NOMO-1 treated with DMSO at 0.1 percent for 48 hours (cell line): ENCODE measurements around the gene DPP9.
A peak's percentile ranks its signal among the peaks of the same experiment; 100 is the strongest.

ENCODE experiments used
- DNase-seq: peaks from one replicate; lab custom pipeline; 2025; ENCODE audit not compliant: unreplicated experiment; lab: John Stamatoyannopoulos, UW

The DPP9 gene

GRCh38 chr19:4660993-4661392 is 62.6 kb downstream of the DPP9 start:
- DNase-seq = no peak

GRCh38 chr19:4660181-4660791 is 63.4 kb downstream of the DPP9 start:
- no peak for DNase-seq

GRCh38 chr19:4657835-4658234 is 65.8 kb downstream of the DPP9 start:
- DNase-seq = no peak

GRCh38 chr19:4657262-4657661 is 66.4 kb downstream of the DPP9 start:
- no peak for DNase-seq

GRCh38 chr19:4656102-4656501 is 67.5 kb downstream of the DPP9 start:
- no peak for DNase-seq

GRCh38 chr19:4654437-4655361 is 68.9 kb downstream of the DPP9 start:
- no peak for DNase-seq

GRCh38 chr19:4653793-4654436 is 69.7 kb downstream of the DPP9 start:
- no peak for DNase-seq

- DNase-seq = no peak
Measured at GRCh38 chr19:4652075-4652474, 71.6 kb downstream of the DPP9 start.

GRCh38 chr19:4650159-4650558 is 73.5 kb downstream of the DPP9 start:
- no peak for DNase-seq

GRCh38 chr19:4649392-4650047 is 74.1 kb downstream of the DPP9 start:
- DNase-seq = no peak

GRCh38 chr19:4647676-4648644 is 75.7 kb downstream of the DPP9 start:
- DNase-seq = no peak

GRCh38 chr19:4645718-4646117 is 77.9 kb downstream of the DPP9 start:
- no peak for DNase-seq

GRCh38 chr19:4642625-4643024 is 81.0 kb downstream of the DPP9 start:
- DNase-seq = no peak

- no peak for DNase-seq
Measured at GRCh38 chr19:4641132-4641531, 82.5 kb downstream of the DPP9 start.

GRCh38 chr19:4640247-4641000 is 83.2 kb downstream of the DPP9 start:
- no peak for DNase-seq

GRCh38 chr19:4639531-4640246 is 84.0 kb downstream of the DPP9 start:
- DNase-seq = no peak

- DNase-seq = peak; percentile 99
Measured at GRCh38 chr19:4638828-4639530, 84.7 kb downstream of the DPP9 start, which contains the start of gene TNFAIP8L1. Gene TNFAIP8L1, plus strand, starts transcription at chr19:4639516. Its CDS starts 12,354 bp downstream, at chr19:4651870.

GRCh38 chr19:4638317-4638716 is 85.3 kb downstream of the DPP9 start:
- no peak for DNase-seq
